Right ventricle myocardium superior (tissue), 1 donor: Measurements from ENCODE around the gene LTC4S. TPM values are rescaled to one million over a fixed set of nuclear protein-coding genes. Genes with fewer than 3 reads are reported as not detected.
"Not testable (repeated sequence)": the region's sequence is repeated elsewhere in the genome, so short reads cannot be mapped to it uniquely, and the experiment has no call there.

Experiments used
- ATAC-seq: fragments of 200-7000 bp; cut with Tn5 transposase; one replicate; pipeline ENCODE4 v1.9.1; 2020; ENCODE audit warnings: mild to moderate bottlenecking; ENCODE audit not compliant: poor library complexity
- DNase-seq: peaks from one replicate; pipeline ENCODE4 v3.0.0-alpha.2; 2020
- intact Hi-C: fragments of 100-400 bp; cut with DNase I; formaldehyde crosslinking; loops from one replicate; pipeline ENCODE4 v1.11.2; 2022
- total RNA-seq: library from RNA; stranded (reverse); fragmentation: NEBNext Ultra II Directional; extraction: Animal tissue kit (Norgen Biotek cat#: 25700); gene quantifications from one replicate; pipeline ENCODE4 v1.2.1, GENCODE V29; 2021
- donor health status: DM: no; HTN: yes; CAD: no; lungs with severe emphysema.

The LTC4S gene
- total RNA-seq, 1 donor from 2014 or later = 7.6 TPM

DNA sequence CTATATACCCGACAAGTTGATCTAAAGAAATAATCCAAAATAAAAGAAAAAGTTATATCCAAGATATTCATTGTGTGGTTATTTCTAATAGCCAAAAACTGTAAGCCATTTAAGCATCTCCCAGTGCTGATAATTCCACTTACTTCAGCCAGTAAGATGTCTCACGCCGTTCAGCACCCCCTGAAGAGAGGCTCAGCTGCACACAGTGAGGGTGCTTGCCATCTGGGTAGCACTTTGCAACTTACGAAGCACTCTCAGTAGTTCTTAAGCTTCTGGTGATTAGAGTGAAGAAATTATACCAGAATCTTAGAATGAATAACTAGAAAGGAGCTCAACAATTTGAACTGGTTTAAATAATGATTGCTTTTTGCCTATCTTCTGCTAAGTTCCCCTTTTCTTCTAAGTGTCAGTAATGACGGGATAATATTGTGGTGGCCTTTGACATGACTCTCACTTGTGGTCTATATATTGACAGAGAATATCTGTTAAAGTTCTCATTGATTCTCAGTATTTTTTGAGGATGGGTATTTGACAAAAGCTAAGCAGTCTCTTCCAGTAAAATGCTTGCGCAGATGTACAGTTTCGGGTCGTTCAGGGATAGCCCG is 26.2 kb upstream of the LTC4S start:
- DNase-seq (no peak), ATAC-seq (no peak)
- intact Hi-C loops = no loop called here

DNA sequence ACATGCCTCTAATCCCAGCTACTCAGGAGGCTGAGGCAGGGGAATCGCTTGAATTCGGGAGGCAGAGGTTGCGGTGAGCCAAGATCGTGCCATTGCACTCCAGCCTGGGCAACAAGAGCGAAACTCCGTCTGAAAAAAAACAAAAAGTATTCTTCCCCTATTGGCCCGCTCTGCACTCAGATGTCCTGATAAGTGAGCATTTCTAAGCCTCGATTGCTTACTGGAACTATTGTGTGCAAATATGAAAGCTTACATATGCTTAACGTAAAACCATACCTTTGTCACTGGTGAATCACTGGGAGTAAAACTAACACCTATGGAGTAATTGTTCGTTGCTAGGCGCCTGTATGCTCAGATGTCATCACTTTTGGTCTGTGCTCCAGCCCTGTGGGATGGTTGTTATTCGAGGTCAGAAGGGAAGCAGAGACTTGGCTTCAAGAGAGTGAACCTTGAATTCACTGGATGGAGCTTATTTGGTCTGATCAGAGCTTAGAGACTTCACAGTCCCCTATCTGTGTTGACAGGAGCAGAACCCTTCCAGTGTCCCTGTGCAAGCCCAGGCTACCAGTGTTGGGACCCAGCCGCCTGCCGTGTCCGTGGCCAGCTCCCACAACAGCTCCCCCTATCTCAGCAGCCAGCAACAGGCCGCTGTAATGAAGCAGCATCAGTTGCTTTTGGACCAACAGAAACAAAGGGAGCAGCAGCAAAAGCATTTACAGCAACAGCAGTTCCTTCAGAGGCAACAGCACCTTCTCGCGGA is 25.3 kb upstream of the LTC4S start:
- no peak for DNase-seq
- intact Hi-C loops = no loop called here
- ATAC-seq = peak; percentile 36

DNA sequence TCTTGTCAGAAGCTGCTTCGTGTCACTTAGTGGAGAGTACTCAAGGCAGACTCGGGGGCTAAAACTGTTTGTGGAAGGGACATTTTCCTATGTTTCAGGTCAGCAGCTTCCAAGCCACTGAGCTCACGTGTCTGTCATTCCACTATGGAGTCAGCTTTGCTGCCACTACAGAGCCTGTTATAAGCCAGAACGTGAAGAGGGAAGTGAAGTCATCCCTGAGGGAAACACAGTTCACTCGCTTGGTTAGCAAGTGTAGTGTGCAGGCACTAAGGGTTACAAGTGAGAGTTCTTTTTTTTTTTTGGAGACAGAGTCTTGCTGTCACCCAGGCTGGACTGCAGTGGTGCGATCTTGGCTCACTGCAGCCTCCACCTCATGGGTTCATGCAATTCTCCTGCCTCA is 24.5 kb upstream of the LTC4S start:
- DNase-seq (no peak), ATAC-seq (no peak)
- intact Hi-C loops = no loop called here

DNA sequence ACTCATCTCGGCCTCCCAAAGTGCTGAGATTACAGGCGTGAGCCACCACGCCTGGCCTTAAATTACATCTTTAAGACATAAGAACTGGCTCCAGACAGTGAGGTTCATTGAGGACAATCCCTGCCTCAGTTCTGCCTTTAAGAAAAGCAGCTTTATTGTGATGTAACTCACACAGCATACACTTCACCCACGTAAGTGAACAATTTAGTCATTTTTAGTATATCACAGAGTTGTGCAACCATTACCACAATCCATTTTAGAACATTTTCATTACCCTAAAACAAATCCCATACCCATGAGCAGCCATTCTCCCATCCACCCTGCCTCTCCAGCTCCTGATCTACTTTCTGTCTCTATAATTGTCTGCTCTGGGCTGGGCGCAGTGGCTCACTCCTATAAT is 24.0 kb upstream of the LTC4S start:
- DNase-seq = no peak
- no peak for ATAC-seq
- intact Hi-C loops = no loop called here

DNA sequence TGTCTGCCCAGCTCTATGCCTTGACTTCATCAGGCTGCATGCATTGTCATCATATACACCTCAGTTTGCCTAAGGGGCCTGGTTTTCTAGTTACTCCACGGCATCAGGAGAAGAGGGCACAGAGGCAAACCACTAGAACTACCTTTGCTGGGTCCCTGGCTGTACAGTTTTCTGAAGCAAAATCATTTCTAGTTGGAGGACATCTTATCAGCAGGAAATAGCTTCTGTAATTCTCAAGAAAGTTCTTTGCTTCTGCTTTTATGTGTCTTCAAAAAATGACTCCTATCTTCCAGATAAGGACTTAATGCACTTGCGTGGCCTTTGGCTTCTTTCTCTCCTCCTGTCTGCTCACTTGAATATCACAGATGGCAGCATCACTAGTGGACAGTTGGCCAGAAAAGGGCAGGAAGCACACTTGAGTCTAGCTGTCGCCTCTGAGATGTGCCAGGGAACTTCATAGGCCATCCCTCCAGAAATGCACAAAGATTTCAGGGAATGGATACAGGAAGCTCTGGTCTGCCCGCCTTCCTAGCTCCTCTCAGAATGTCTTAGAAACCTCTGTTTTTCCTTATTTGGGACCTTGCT is 22.4 kb upstream of the LTC4S start:
- intact Hi-C loops = no loop called here
- no peak for DNase-seq
- ATAC-seq = no peak

DNA sequence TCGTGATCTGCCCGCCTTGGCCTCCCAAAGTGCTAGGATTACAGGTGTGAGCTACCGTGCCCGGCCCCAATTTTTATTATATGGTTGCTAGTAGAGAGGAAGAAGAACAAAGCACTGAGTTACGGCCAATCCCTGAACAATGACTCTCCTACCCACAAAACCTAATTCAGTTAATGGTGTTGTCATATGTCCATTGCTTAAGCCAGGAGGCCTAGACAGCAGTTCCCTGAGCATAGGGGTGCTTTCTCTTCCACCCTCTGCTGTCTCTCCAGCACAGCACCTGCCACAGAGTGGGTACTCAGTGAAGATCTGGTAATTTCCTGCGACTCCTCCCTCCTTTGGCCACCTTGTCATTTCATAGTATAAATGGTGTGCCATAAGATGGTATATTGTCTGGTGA is 21.4 kb upstream of the LTC4S start:
- no peak for ATAC-seq
- no peak for DNase-seq
- intact Hi-C loops = no loop called here

DNA sequence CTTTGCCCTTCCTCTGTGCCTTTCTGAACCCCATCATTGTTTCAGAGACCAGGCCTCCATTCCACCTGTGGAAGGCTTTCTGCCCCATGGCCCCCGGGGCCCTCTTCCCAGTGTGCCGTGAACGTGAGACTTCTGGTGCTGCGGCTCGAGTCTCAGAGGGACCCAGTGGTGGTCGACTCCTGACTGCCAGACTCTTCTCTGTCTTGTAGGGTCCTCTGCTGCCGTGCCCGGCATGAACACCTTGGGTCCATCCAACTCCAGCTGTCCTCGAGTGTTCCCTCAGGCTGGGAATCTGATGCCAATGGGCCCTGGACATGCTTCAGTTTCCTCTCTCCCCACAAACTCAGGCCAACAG is 20.1 kb upstream of the LTC4S start:
- DNase-seq (no peak), ATAC-seq (no peak)
- intact Hi-C loops = no loop called here

DNA sequence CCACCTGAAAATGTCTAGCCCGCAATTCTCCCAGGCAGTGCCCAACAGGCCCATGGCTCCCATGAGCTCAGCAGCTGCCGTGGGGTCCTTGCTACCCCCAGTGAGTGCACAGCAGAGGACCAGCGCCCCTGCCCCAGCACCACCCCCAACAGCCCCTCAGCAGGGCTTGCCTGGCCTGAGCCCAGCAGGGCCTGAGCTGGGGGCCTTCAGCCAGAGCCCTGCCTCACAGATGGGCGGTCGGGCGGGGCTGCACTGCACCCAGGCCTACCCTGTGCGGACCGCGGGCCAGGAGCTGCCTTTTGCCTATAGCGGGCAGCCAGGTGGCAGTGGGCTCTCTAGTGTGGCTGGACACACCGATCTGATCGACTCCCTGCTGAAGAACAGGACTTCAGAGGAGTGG is 19.3 kb upstream of the LTC4S start:
- intact Hi-C loops = no loop called here
- DNase-seq (no peak), ATAC-seq (no peak)

DNA sequence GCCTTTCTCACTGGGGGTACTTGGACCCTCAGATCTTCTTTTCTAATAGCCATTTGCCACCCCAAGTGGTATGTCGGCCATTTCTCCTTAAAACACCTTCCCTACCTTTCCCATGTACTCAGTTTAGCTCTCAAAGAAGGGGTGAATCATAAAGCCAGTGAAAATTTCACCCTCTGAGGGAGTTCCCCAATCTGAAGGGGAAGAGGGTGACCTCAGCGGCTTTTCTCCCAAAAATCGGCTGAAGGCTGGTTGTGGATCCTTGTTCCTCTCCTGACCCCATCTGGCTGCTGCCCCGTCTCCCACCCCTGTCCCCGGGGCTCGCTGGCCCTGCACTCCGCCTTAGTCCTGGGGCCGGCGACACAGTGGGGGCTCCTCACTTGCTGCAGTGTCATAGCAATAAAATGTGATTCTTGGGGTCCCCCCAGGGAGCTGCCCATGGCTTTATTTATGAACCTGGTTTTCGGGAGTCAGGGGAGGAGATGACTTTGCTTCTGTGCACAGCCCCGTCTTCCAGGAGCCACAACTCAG is 17.3 kb upstream of the LTC4S start:
- intact Hi-C loops = no loop called here
- peak; percentile 36 for ATAC-seq
- DNase-seq = no peak

DNA sequence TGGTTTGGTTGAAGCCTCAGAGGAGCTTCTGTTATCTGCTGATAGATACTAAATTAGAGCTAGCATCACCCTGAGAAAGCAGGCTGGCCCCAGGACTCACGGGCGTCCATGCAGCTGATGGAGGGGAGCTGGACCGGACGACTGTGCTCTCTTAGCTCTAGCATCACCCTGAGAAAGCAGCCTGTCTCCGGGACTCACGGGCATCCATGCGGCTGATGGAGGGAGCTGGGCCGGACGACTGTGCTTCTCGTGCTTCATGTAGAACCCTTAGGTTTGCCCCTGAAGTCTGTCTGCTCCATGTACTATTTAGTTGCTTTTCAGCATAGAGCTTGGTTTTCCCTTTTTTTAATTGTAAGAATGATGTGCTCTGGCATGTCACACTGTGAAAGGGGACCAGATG is 16.3 kb upstream of the LTC4S start:
- peak; percentile 31 for DNase-seq
- intact Hi-C loops = no loop called here

DNA sequence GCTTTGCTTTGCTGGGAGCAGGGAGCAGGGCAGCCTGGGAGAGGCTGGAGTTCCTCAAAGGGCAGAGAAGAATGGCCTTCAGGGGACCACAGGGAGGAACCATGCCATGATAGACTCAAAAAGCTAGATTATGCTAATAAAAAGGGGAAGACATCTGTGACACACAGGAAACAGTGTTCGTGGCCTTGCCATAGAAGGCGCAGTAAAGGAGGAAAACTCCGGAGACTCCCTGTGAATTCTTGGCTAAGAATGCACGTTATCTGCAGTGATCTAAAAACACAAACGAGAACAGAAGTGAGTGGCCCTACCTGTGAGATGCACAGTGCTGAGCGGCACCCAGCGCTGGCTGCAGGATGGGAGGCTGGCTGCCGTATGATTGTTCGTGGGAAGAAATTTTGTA is 15.9 kb upstream of the LTC4S start:
- intact Hi-C loops = no loop called here
- ATAC-seq = peak; percentile 26
- peak; percentile 30 for DNase-seq

More for the DNA sequence above, 16.3 kb upstream of the LTC4S start:
- ATAC-seq = no peak

DNA sequence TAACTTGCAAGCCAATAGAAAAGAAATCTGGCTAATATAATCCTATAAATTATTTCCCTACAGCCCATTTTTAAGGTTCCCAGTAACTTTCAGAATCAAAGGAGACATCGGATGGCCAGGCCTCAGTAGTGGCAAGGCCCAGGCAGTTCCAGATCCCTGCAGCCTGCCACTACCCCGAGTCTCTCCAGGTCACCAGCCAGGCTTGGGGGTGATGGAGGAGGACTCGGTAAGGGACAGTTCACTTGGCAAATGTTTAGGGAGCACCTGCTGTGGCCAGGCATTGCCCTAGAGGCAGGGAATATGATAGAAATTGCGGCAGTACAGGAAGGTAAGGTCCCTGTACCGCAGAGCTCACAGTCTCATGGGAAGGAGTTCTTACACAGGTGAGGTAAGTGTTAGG is 15.2 kb upstream of the LTC4S start:
- DNase-seq = no peak
- ATAC-seq = no peak
- intact Hi-C loops = no loop called here

DNA sequence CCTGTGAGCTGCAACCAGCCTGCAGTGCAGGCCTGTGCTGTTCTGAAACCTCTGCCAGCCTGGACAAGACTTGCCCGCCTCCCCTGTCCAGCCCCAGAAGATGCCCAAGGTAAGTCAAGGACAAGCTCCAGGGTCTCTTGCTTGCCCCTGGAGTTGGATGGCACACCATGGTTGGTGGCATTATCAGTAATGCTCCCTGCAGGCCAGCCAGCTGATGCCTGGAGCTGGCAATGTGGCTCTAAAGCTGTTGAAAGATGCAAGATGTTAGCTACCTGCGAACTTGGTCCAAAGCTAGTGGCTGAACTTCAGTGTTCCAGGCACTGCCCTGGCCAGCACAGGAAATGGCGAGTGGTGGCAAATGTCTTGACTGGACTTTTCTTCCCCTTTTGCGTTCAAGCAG is 14.0 kb upstream of the LTC4S start:
- intact Hi-C loops = no loop called here
- no peak for ATAC-seq
- DNase-seq = peak; percentile 24

DNA sequence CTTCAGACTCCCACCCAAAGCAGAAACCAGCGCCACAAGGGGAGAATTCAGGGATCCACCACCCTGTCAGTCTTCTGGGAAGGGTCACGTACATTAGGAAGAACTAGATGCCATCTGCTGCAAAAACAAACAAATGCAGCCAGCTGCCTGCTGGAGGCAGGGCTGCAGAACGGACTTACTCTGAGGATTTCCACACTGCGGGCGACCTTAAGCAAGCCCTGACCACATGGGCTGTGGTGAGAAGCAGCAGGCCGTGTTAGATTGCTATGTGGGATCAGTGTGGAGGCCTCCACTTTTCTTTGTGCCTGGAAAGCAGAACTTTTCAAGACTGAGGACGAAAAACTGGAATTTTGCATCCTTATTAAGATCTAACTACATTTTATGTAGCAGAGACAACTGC is 13.4 kb upstream of the LTC4S start:
- intact Hi-C loops = no loop called here
- peak; percentile 58 for DNase-seq

DNA sequence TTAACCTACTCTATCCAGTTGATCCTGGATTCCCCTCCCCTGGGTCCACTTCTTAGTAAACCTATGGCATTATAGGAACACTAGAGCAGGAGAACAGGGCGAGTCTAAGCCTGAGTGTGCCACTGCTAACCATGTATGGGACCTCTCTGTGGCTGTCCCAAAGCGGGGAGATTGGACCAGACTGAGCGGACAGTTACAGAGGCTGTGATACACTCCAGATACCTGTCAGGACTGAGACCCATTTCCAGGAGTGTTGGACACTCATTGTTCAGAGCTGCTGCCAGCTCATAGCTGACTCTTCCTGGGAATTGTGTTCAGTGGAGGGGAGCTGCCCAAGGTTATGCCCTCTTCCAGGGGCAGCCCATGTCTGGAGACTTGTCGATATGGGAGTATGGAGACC is 11.9 kb upstream of the LTC4S start:
- intact Hi-C loops = no loop called here
- DNase-seq (peak; percentile 19), ATAC-seq (peak; percentile 29)

More for the DNA sequence above, 13.4 kb upstream of the LTC4S start:
- ATAC-seq = peak; percentile 30

DNA sequence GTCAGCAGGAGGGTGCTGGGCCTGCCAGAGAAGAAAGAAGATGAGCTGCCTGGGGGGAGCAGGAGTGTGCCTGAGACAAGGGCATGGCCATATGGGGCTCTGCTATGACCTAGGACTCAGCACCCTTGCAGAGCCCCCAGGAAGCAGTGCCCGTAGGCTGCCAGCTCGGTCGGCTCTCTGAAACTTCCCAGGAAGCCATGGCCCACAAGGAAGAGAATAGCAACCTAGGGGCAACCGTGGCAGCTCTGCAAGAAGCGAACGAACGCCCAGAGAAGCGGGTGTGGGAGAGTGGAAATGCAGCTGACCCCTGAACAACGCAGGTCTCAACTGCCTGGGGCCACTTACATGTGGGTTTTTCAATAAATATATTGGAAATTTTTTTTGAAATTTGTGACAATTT is 10.7 kb upstream of the LTC4S start:
- no peak for DNase-seq
- intact Hi-C loops = no loop called here
- ATAC-seq = no peak

DNA sequence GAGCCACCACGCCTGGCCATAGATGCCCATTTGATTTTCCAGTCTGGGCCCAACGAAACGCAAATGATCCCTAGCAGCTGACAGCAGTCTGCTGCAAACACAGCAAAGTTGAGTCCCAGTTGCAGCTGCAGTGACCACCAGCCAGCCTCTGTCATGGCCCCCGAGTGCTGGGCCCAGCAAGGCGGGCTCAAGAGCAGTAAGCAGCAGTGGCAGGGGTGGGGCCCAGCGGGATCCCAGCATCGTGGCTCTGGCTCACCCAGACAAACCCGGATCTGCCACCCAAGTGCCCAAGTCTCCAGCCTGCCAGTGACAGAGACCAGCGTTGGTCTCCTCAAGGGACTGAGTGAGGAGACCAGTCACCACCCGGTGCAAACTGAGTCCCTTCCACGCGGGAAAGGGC is 6.9 kb upstream of the LTC4S start:
- intact Hi-C loops = no loop called here
- ATAC-seq (no peak), DNase-seq (no peak)

DNA sequence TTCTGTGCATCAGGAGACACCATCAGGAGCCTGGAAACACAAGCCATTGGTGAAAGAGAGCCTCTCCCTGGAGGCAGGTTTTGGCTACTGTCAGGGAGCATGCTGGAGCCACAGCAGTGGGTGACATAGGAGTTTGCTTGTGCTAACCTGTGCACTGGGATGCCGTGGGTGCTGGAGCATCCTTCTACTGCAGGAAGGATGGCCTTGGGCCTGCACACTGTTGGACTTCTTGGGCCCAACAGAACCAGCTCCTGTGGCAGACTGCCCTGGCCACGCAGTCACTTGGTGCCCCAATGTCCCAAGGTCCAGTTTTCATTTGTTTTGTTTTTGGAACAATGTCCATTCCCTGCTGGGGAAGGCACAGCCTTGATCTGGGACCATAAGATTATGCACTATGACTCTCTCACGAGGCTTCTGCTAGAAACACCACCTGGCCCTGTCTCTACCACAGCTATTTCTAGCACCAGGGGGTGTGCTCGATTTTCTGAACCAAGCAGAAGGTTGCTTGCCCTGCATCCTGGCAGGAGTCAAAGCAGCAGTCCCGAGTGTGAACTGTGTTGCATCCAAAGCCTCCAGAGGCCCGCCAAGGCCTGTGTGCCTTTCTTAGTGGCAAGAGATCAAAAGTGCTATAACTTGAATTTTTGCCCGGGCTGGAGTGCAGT is 5.5 kb upstream of the LTC4S start:
- ATAC-seq = no peak
- intact Hi-C loops = no loop called here
- DNase-seq = no peak

DNA sequence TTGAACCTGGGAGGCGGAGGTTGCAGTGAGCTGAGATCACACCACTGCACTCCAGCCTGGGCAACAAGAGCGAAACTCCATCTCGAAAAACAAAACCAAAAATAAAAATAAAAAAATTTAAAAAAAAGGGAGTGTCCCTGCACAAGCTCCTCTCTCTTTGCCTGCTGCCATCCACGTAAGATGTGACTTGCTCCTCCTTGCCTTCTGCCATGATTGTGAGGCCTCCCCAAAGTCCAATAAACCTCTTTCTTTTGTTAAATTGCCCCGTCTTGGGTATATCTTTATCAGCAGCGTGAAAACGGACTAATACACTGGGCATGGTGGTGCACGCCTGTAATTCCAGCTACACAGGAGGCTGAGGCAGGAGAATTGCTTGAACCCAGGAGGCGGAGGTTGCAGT is 4.5 kb upstream of the LTC4S start:
- DNase-seq, intact Hi-C loops, ATAC-seq: not testable (repeated sequence)
